Body of pancreas (tissue), 4 donors: Measurements from ENCODE around the gene GOLGA7B.

Source experiments
- CTCF ChIP-seq, 7 experiments: fragments of 450-650 bp in 4 of 7; fragments of 200-600 bp in 3 of 7; sonication (generic) in 3 of 7; IDR thresholded peaks; one replicate each; pipeline ENCODE4 v1.5.1; 2016 to 2019; ENCODE audit warnings: antibody characterized with exemption in 7 of 7
- POLR2A ChIP-seq, 3 donors: fragments of 450-650 bp; IDR thresholded peaks; one replicate each; pipeline ENCODE4 v1.6.1; 2016; ENCODE audit warnings: antibody characterized with exemption in 3 of 3, mild to moderate bottlenecking in 2 of 3

DNA sequence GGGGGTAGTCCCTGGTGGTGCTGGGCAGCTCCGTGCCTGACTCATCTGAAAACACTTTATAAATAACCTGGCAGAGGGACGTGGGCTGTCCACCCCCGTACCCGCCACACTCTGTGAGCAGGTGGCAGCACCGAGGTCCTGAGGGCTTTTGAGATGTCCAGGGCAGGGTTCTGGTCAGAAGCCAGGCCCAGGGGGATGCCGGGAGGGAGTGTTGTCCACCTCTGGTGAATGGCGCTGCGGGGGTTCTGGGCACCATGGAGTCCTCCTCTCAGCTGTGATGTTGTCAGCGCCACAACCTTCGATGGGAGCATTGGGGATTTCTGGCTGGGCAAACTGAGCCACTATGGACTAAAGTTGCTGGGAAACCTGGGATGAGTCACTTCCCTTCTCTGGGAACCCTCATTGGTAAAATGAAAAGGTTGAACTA lies 27.4 kb upstream of the GOLGA7B start:
- TF ChIP-seq CTCF (IDR thresholded peaks at IDR 0.05) (no peak), POLR2A (IDR thresholded peaks at IDR 0.05) (no peak)
